ENCODE measurements around the gene GPR162.

- TF ChIP-seq EZH2 (IDR thresholded peaks at IDR 0.05; ENCODE audit: borderline replicate concordance, insufficient read depth, low read length, poor library complexity, severe bottlenecking) (no peak), CTCF (IDR thresholded peaks at IDR 0.05; ENCODE audit: poor library complexity, severe bottlenecking) (no peak), EP300 (conservative IDR thresholded peaks at IDR 0.05; ENCODE audit: poor library complexity, severe bottlenecking) (no peak), POLR2AphosphoS5 (IDR thresholded peaks at IDR 0.05) (no peak)
Observed at GRCh38 chr12:6849427-6849826, 27.8 kb downstream of the GPR162 start.

All from neural cell (in vitro differentiated cells).